ENCODE measurements around the gene CD247. TPM values are rescaled to one million over a fixed set of nuclear protein-coding genes. Genes with fewer than 3 reads are reported as not detected.

CD247 gene
- total and polyA plus RNA-seq, 2 experiments from 2014 or later = not detected

DNA sequence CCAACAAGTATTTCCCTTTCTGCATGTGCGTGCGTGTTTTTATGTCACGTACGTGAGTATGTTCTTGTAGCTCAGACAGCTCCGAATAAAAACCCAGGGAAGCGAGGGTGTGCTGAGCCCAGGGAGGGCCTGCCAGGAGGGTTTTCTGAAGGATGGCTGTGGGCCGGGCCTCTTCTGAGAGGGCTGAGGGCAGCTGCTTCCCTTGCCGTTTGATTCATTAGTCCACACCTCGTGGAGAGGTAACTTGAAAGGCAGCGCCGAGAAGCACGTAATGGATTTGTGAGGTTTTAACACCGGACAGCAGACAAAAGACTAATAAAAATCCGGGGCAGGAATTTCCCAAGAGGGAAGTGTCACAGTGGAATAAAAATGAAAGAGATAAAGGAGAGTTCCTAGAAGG is 29.5 kb downstream of the CD247 start:
- no peak overlapping the region for H3K27ac ChIP-seq

GRCh38 chr1:167487614-167488013 is 30.7 kb downstream of the CD247 start:
- Histone ChIP-seq H3K36me3 (ENCODE audit: low read depth) (no peaks in the 10 kb centered on the region), H3K79me2 (ENCODE audit: insufficient read depth) (no peaks in the 10 kb centered on the region), H3K9me2 (ENCODE audit: insufficient read depth) (no peaks in the 10 kb centered on the region), H3F3A (ENCODE audit: insufficient read depth) (no peaks in the 10 kb centered on the region), H3K27me3 (replicated peaks; ENCODE audit: insufficient read depth) (no peaks in the 10 kb centered on the region), H2AFZ (no peak overlapping the region), H3K9me3 (ENCODE audit: low read depth) (no peaks in the 10 kb centered on the region), H3K9ac (no peak overlapping the region), H3K4me1 (ENCODE audit: insufficient read depth) (no peaks in the 10 kb centered on the region), H3K27ac (no peak overlapping the region), H3K4me2 (ENCODE audit: unreplicated experiment) (no peak overlapping the region), H3K4me3 (no peak overlapping the region), H4K20me1 (ENCODE audit: insufficient read depth) (no peaks in the 10 kb centered on the region)
- DNase-seq = no peak
- in situ Hi-C loops (cut with MboI) = no loop called here
- TF ChIP-seq EZH2 (IDR thresholded peaks at IDR 0.05; ENCODE audit: insufficient read depth, poor library complexity, severe bottlenecking) = no peak
- no peak for TF ChIP-seq EZH2phosphoT487 (IDR thresholded peaks at IDR 0.05; ENCODE audit: insufficient read depth, low read depth)
- WGBS, 2 experiments (ENCODE audit: low coverage in 1 of 2, low lambda C conversion rate in 2 of 2, missing lambda C conversion rate in 2 of 2) = 49 to 50% methylated on average over 3 of the region's 3 CpGs

More for the DNA sequence above, 29.5 kb downstream of the CD247 start:
- WGBS, 2 experiments (ENCODE audit: low coverage in 1 of 2, low lambda C conversion rate in 2 of 2, missing lambda C conversion rate in 2 of 2) = 38 to 45% methylated on average over 14 of the region's 14 CpGs
- Histone ChIP-seq H3K4me2 (ENCODE audit: unreplicated experiment) (no peak overlapping the region), H4K20me1 (ENCODE audit: insufficient read depth) (no peaks in the 10 kb centered on the region), H2AFZ (no peak overlapping the region), H3K9me3 (ENCODE audit: low read depth) (no peaks in the 10 kb centered on the region), H3K9ac (no peak overlapping the region), H3K36me3 (ENCODE audit: low read depth) (no peaks in the 10 kb centered on the region), H3K4me1 (ENCODE audit: insufficient read depth) (no peaks in the 10 kb centered on the region), H3K4me3 (no peak overlapping the region), H3K79me2 (ENCODE audit: insufficient read depth) (no peaks in the 10 kb centered on the region), H3K27me3 (replicated peaks; ENCODE audit: insufficient read depth) (peaks cover 3% of the 10 kb centered on the region; the same call in 1 of the 2 replicates), H3K9me2 (ENCODE audit: insufficient read depth) (no peaks in the 10 kb centered on the region), H3F3A (ENCODE audit: insufficient read depth) (no peaks in the 10 kb centered on the region)
- in situ Hi-C loops (cut with MboI) = no loop called here
- no peak for DNase-seq
- TF ChIP-seq EZH2 (IDR thresholded peaks at IDR 0.05; ENCODE audit: insufficient read depth, poor library complexity, severe bottlenecking) = no peak

- Histone ChIP-seq H3K9me2 (ENCODE audit: insufficient read depth) (no peaks in the 10 kb centered on the region), H3K79me2 (ENCODE audit: insufficient read depth) (no peaks in the 10 kb centered on the region), H3K4me3 (no peak overlapping the region), H3K4me2 (ENCODE audit: unreplicated experiment) (no peak overlapping the region), H3F3A (ENCODE audit: insufficient read depth) (no peaks in the 10 kb centered on the region), H3K9ac (no peak overlapping the region), H2AFZ (no peak overlapping the region), H3K27me3 (replicated peaks; ENCODE audit: insufficient read depth) (no peaks in the 10 kb centered on the region), H3K36me3 (ENCODE audit: low read depth) (no peaks in the 10 kb centered on the region), H4K20me1 (ENCODE audit: insufficient read depth) (no peaks in the 10 kb centered on the region), H3K27ac (no peak overlapping the region), H3K4me1 (ENCODE audit: insufficient read depth) (no peaks in the 10 kb centered on the region), H3K9me3 (ENCODE audit: low read depth) (no peaks in the 10 kb centered on the region)
- WGBS, 2 experiments (ENCODE audit: low coverage in 1 of 2, low lambda C conversion rate in 2 of 2, missing lambda C conversion rate in 2 of 2) = 49 to 50% methylated on average over 15 of the region's 15 CpGs
- TF ChIP-seq EZH2phosphoT487 (IDR thresholded peaks at IDR 0.05; ENCODE audit: insufficient read depth, low read depth) (no peak), EZH2 (IDR thresholded peaks at IDR 0.05; ENCODE audit: insufficient read depth, poor library complexity, severe bottlenecking) (no peak)
- peak; percentile 3 for DNase-seq
- in situ Hi-C loops (cut with MboI) = no loop called here
These were observed 32.1 kb downstream of the CD247 start for GRCh38 chr1:167486090-167486824.

- no peaks in the 10 kb centered on the region for H4K20me1 ChIP-seq (ENCODE audit: insufficient read depth)
- no peaks in the 10 kb centered on the region for H3F3A ChIP-seq (ENCODE audit: insufficient read depth)
- 79 to 81% methylated on average over 12 of the region's 12 CpGs for WGBS, 2 experiments (ENCODE audit: low coverage in 1 of 2, low lambda C conversion rate in 2 of 2, missing lambda C conversion rate in 2 of 2)
- H2AFZ ChIP-seq = no peak overlapping the region
- peaks cover 13% of the 10 kb centered on the region; the same call in 1 of the 2 replicates for H3K27me3 ChIP-seq (replicated peaks; ENCODE audit: insufficient read depth)
- H3K4me3 ChIP-seq = no peak overlapping the region
- no peak for DNase-seq
- in situ Hi-C loops (cut with MboI) = no loop called here
- H3K27ac ChIP-seq = no peak overlapping the region
- H3K4me1 ChIP-seq (ENCODE audit: insufficient read depth) = no peaks in the 10 kb centered on the region
- H3K9me3 ChIP-seq (ENCODE audit: low read depth) = no peaks in the 10 kb centered on the region
- H3K9ac ChIP-seq = no peak overlapping the region
- TF ChIP-seq EZH2phosphoT487 (IDR thresholded peaks at IDR 0.05; ENCODE audit: insufficient read depth, low read depth) (no peak), EZH2 (IDR thresholded peaks at IDR 0.05; ENCODE audit: insufficient read depth, poor library complexity, severe bottlenecking) (no peak)
- H3K36me3 ChIP-seq (ENCODE audit: low read depth) = no peaks in the 10 kb centered on the region
- H3K4me2 ChIP-seq (ENCODE audit: unreplicated experiment) = no peak overlapping the region
- H3K9me2 ChIP-seq (ENCODE audit: insufficient read depth) = no peaks in the 10 kb centered on the region
- no peaks in the 10 kb centered on the region for H3K79me2 ChIP-seq (ENCODE audit: insufficient read depth)
These were observed 33.4 kb downstream of the CD247 start for GRCh38 chr1:167484726-167485502.

Measured in GM23248 (cell line).